SU-DHL-6 (cell line): Measurements from ENCODE around the gene UQCC3.

Experiments used
- H2AFZ ChIP-seq: fragments of 200-600 bp; sonication (generic); 2 replicates; pipeline ENCODE4 v1.6.1; 2014; ENCODE audit warnings: low read depth, mild to moderate bottlenecking, moderate library complexity, mixed read lengths, antibody characterized with exemption, low read length; ENCODE audit not compliant: severe bottlenecking
- H3F3A ChIP-seq: fragments of 200-600 bp; shearing (Covaris generic); 2 replicates; pipeline ENCODE4 v1.6.0; 2016; ENCODE audit warnings: antibody characterized with exemption, mild to moderate bottlenecking; ENCODE audit not compliant: insufficient read depth
- H3K27ac ChIP-seq: fragments of 200-600 bp; sonication (generic); 2 replicates; pipeline ENCODE4 v1.5.1; 2016; ENCODE audit warnings: low read depth, mild to moderate bottlenecking, low read length, moderate library complexity, mixed read lengths
- H3K27me3 ChIP-seq: fragments of 200-600 bp; sonication (generic), shearing (Covaris generic); 2 replicates; pipeline ENCODE4 v1.6.0; 2014; ENCODE audit warnings: mild to moderate bottlenecking, low read length
- H3K36me3 ChIP-seq: fragments of 200-600 bp; sonication (generic); 2 replicates; pipeline ENCODE4 v1.6.1; 2014; ENCODE audit warnings: mild to moderate bottlenecking, low read length, mixed read lengths
- H3K4me2 ChIP-seq: fragments of 300-600, 200-600 bp; shearing (Covaris generic), sonication (generic); 2 replicates; pipeline ENCODE4 v1.6.0; 2014; ENCODE audit warnings: low read length, low read depth, mild to moderate bottlenecking; ENCODE audit not compliant: poor library complexity, severe bottlenecking
- H3K4me3 ChIP-seq: fragments of 200-600 bp; sonication (generic); 2 replicates; pipeline ENCODE4 v1.5.1; 2014; ENCODE audit warnings: antibody characterized with exemption, low read length, mild to moderate bottlenecking, mixed read lengths; ENCODE audit not compliant: insufficient read depth, poor library complexity, severe bottlenecking
- H3K79me2 ChIP-seq: fragments of 200-600 bp; sonication (generic); 2 replicates; pipeline ENCODE4 v1.6.1; 2014; ENCODE audit warnings: mild to moderate bottlenecking, low read length, moderate library complexity; ENCODE audit not compliant: insufficient read depth
- H3K9ac ChIP-seq: fragments of 200-600 bp; sonication (generic); 2 replicates; pipeline ENCODE4 v1.7.0; 2014; ENCODE audit warnings: mild to moderate bottlenecking, low read length
- H3K9me2 ChIP-seq: fragments of 200-600 bp; sonication (generic); replicated peaks from 2 replicates; pipeline ENCODE4 v1.6.1; 2014; ENCODE audit warnings: low read length; ENCODE audit not compliant: insufficient read depth
- H3K9me3 ChIP-seq: fragments of 200-600 bp; sonication (generic); 2 replicates; pipeline ENCODE4 v1.6.1; 2014; ENCODE audit warnings: low read length, mixed read lengths; ENCODE audit not compliant: insufficient read depth
- H4K20me1 ChIP-seq: fragments of 200-600 bp; sonication (generic); 2 replicates; pipeline ENCODE4 v1.6.1; 2014; ENCODE audit warnings: low read depth, mild to moderate bottlenecking, antibody characterized with exemption, low read length, moderate library complexity, mixed read lengths
- CTCF ChIP-seq: fragments of 200-600 bp; sonication (generic); IDR thresholded peaks from one replicate; pipeline ENCODE4 v1.5.1; 2017; ENCODE audit warnings: antibody characterized with exemption, mild to moderate bottlenecking, low read length, moderate library complexity; ENCODE audit not compliant: insufficient read depth, poor library complexity, severe bottlenecking
- EZH2phosphoT487 ChIP-seq: fragments of 200-600 bp; sonication (generic), shearing (Covaris generic); conservative IDR thresholded peaks from 2 replicates; pipeline ENCODE4 v1.6.1; 2018; ENCODE audit warnings: mild to moderate bottlenecking, antibody characterized with exemption, low read length, moderate library complexity, mixed read lengths

The UQCC3 gene

GRCh38 chr11:62632492-62632891, 39.0 kb upstream of the UQCC3 start:
- H3K27ac ChIP-seq: no peak overlapping the region
- H3K27me3 ChIP-seq: no peaks in the 10 kb centered on the region
- H3K9ac ChIP-seq: no peak overlapping the region
- no peak overlapping the region for H3K4me3 ChIP-seq
- H3K79me2 ChIP-seq: no peaks in the 10 kb centered on the region
- no peak overlapping the region for H3K4me2 ChIP-seq
- H3K36me3 ChIP-seq: peaks cover 27% of the 10 kb centered on the region
- TF ChIP-seq CTCF: no peak
- no peak for TF ChIP-seq EZH2phosphoT487
- no peaks in the 10 kb centered on the region for H3K9me3 ChIP-seq
- no peaks in the 10 kb centered on the region for H4K20me1 ChIP-seq
- H3F3A ChIP-seq: no peaks in the 10 kb centered on the region
- H3K9me2 ChIP-seq: no peaks in the 10 kb centered on the region
- no peak overlapping the region for H2AFZ ChIP-seq

- peaks cover 4% of the 10 kb centered on the region for H3F3A ChIP-seq
- no peak overlapping the region for H3K27ac ChIP-seq
- peaks cover 57% of the 10 kb centered on the region for H3K79me2 ChIP-seq
- H3K4me3 ChIP-seq: no peak overlapping the region
- no peaks in the 10 kb centered on the region for H3K36me3 ChIP-seq
- no peak overlapping the region for H3K9ac ChIP-seq
- no peaks in the 10 kb centered on the region for H3K9me2 ChIP-seq
- H2AFZ ChIP-seq: no peak overlapping the region
- H3K9me3 ChIP-seq: no peaks in the 10 kb centered on the region
- H4K20me1 ChIP-seq: no peaks in the 10 kb centered on the region
- no peak overlapping the region for H3K4me2 ChIP-seq
- H3K27me3 ChIP-seq: no peaks in the 10 kb centered on the region
- TF ChIP-seq EZH2phosphoT487: no peak
- TF ChIP-seq CTCF: no peak
Measured at GRCh38 chr11:62644220-62644619, 27.3 kb upstream of the UQCC3 start.

- peak overlapping the region; percentile 86 for H3K4me2 ChIP-seq
- H3K27me3 ChIP-seq: no peaks in the 10 kb centered on the region
- H3K27ac ChIP-seq: peak overlapping the region; percentile 79
- H3K9me3 ChIP-seq: no peaks in the 10 kb centered on the region
- peaks cover 51% of the 10 kb centered on the region for H3K79me2 ChIP-seq
- H3K9ac ChIP-seq: peak overlapping the region; percentile 98
- TF ChIP-seq EZH2phosphoT487 (no peak), CTCF (no peak)
- H2AFZ ChIP-seq: no peak overlapping the region
- no peaks in the 10 kb centered on the region for H3K9me2 ChIP-seq
- H3F3A ChIP-seq: peaks cover 4% of the 10 kb centered on the region
- H3K36me3 ChIP-seq: no peaks in the 10 kb centered on the region
- H4K20me1 ChIP-seq: no peaks in the 10 kb centered on the region
- peak overlapping the region; percentile 89 for H3K4me3 ChIP-seq
Measured at GRCh38 chr11:62645671-62645945, 25.9 kb upstream of the UQCC3 start.
